HG03521 (cell line): ENCODE results near the gene LMAN2L.
"Not testable (repeated sequence)": the region's sequence is repeated elsewhere in the genome, so short reads cannot be mapped to it uniquely, and the experiment has no call there.

Experiments used
- ATAC-seq: cut with Tn5 transposase; IDR thresholded peaks from one replicate; pipeline ENCODE4 v1.9.1; 2021; ENCODE audit warnings: mild to moderate bottlenecking, moderate library complexity; ENCODE audit not compliant: unreplicated experiment

LMAN2L gene

GRCh38 chr2:96688649-96689430 lies 51.0 kb downstream of the LMAN2L start:
- no peak for ATAC-seq

- no peak for ATAC-seq
Measured at GRCh38 chr2:96687711-96688640, 51.9 kb downstream of the LMAN2L start.

GRCh38 chr2:96687266-96687665 lies 52.6 kb downstream of the LMAN2L start:
- ATAC-seq: no peak

- ATAC-seq: no peak
Measured at GRCh38 chr2:96685577-96686459, 54.0 kb downstream of the LMAN2L start.

- no peak for ATAC-seq
Measured at GRCh38 chr2:96684883-96685576, 54.8 kb downstream of the LMAN2L start.

GRCh38 chr2:96683972-96684820 lies 55.7 kb downstream of the LMAN2L start:
- ATAC-seq: no peak

- ATAC-seq: no peak
Measured at GRCh38 chr2:96683307-96683706, 56.6 kb downstream of the LMAN2L start.

- no peak for ATAC-seq
Measured at GRCh38 chr2:96681540-96681939, 58.3 kb downstream of the LMAN2L start.

- no peak for ATAC-seq
Measured at GRCh38 chr2:96680561-96681141, 59.2 kb downstream of the LMAN2L start.

- no peak for ATAC-seq
Measured at GRCh38 chr2:96679848-96680247, 60.0 kb downstream of the LMAN2L start.

- no peak for ATAC-seq
Measured at GRCh38 chr2:96669539-96670215, 70.2 kb downstream of the LMAN2L start.

GRCh38 chr2:96668771-96669170 lies 71.1 kb downstream of the LMAN2L start:
- no peak for ATAC-seq

- not testable (repeated sequence) for ATAC-seq
Measured at GRCh38 chr2:96665717-96666116, 74.1 kb downstream of the LMAN2L start.

- ATAC-seq: no peak
Measured at GRCh38 chr2:96665083-96665569, 74.7 kb downstream of the LMAN2L start.

- ATAC-seq: no peak
Measured at GRCh38 chr2:96664366-96664925, 75.4 kb downstream of the LMAN2L start.

- ATAC-seq: no peak
Measured at GRCh38 chr2:96663829-96664228, 76.0 kb downstream of the LMAN2L start.

GRCh38 chr2:96663177-96663576 lies 76.7 kb downstream of the LMAN2L start:
- no peak for ATAC-seq

- no peak for ATAC-seq
Measured at GRCh38 chr2:96662360-96662759, 77.5 kb downstream of the LMAN2L start.
